ENCODE measurements around the gene TICRR.

DNA sequence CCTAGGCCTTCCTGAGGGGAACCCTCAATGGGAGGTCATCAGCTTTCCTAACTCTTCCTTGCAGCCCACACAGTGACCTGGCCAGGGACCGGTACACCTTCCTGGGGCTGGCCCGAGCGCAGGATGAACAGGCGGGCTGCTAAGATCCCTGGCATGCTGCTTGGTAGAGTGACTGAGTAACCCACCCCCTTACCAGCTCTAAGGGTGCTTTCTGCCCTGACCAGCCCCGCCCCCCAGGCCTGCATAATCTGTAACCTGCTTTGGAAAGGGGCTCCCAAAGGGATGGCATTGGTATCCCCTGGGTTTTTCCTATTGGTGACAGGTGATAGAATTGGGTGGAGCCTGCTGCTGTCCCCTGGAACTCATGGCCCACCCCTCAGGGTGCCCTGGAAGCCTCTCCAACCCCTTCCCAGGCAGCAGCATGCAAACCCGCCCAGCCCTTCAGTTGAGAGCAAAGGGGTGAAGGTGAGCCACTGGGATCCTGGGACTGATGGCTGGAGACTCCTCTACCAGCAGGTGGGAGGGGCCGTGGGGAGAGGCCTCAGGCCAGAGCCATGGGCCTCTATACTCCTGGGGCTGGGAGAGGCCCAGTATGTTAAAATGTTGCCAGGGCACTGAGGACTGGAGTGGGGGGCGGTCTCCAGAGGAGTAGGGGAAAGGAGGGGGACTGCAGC is 91.1 kb downstream of the TICRR start:
- TF ChIP-seq, protein P1, sequence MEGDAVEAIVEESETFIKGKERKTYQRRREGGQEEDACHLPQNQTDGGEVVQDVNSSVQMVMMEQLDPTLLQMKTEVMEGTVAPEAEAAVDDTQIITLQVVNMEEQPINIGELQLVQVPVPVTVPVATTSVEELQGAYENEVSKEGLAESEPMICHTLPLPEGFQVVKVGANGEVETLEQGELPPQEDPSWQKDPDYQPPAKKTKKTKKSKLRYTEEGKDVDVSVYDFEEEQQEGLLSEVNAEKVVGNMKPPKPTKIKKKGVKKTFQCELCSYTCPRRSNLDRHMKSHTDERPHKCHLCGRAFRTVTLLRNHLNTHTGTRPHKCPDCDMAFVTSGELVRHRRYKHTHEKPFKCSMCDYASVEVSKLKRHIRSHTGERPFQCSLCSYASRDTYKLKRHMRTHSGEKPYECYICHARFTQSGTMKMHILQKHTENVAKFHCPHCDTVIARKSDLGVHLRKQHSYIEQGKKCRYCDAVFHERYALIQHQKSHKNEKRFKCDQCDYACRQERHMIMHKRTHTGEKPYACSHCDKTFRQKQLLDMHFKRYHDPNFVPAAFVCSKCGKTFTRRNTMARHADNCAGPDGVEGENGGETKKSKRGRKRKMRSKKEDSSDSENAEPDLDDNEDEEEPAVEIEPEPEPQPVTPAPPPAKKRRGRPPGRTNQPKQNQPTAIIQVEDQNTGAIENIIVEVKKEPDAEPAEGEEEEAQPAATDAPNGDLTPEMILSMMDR (IDR thresholded peaks at IDR 0.05), result no peak
- no peak for TF ChIP-seq ZFX (IDR thresholded peaks at IDR 0.05; ENCODE audit: borderline replicate concordance)

All from 22Rv1 (cell line).